Esophagus muscularis mucosa (tissue), 4 donors: ENCODE results near the gene ANKRD40CL.

ENCODE experiments used
- EP300 ChIP-seq: sonication (generic); formaldehyde crosslinking; IDR thresholded peaks from one replicate; pipeline ENCODE4 v1.6.1; 2017; ENCODE audit warnings: antibody characterized with exemption
- POLR2A ChIP-seq: fragments of 450-650 bp; IDR thresholded peaks from one replicate; pipeline ENCODE4 v1.6.1; 2017; ENCODE audit warnings: antibody characterized with exemption, moderate library complexity, mild to moderate bottlenecking, low read depth
- TF ChIP-seq, protein P1 (sequence below), 3 experiments: fragments of 200-600 bp in 2 of 3; fragments of 450-650 bp in 1 of 3; sonication (generic) in 2 of 3; IDR thresholded peaks; one replicate each; pipeline ENCODE4 v1.5.1; 2017 to 2019; ENCODE audit warnings: antibody characterized with exemption in 3 of 3, mild to moderate bottlenecking in 2 of 3, moderate library complexity in 1 of 3

DNA sequence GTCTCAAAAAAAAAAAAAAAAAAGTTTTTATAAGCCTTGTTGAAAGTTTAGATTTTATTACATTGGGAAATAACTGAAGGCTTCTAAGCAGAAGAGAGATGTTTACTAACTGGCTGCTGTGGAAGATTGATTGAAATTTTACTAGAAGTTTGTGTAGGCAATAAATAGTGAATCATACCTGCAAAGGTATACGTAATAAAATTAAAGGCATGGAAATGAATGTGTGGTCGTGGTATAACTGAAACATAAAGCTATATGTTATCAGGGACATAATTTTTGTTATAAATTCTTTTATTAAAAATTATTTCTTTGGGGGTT, 39.2 kb downstream of the ANKRD40CL start:
- TF ChIP-seq, protein P1, sequence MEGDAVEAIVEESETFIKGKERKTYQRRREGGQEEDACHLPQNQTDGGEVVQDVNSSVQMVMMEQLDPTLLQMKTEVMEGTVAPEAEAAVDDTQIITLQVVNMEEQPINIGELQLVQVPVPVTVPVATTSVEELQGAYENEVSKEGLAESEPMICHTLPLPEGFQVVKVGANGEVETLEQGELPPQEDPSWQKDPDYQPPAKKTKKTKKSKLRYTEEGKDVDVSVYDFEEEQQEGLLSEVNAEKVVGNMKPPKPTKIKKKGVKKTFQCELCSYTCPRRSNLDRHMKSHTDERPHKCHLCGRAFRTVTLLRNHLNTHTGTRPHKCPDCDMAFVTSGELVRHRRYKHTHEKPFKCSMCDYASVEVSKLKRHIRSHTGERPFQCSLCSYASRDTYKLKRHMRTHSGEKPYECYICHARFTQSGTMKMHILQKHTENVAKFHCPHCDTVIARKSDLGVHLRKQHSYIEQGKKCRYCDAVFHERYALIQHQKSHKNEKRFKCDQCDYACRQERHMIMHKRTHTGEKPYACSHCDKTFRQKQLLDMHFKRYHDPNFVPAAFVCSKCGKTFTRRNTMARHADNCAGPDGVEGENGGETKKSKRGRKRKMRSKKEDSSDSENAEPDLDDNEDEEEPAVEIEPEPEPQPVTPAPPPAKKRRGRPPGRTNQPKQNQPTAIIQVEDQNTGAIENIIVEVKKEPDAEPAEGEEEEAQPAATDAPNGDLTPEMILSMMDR (IDR thresholded peaks at IDR 0.05), result no peak
- TF ChIP-seq POLR2A, result no peak
- no peak for TF ChIP-seq EP300
